Vagina (tissue), 2 donors: ENCODE measurements around the gene LILRB3. TPM values are rescaled to one million over a fixed set of nuclear protein-coding genes. Genes with fewer than 3 reads are reported as not detected.

Experiments used
- DNase-seq, 2 donors: peaks; one replicate each; pipeline ENCODE4 v3.0.0-alpha.2; 2017; ENCODE audit errors: extremely low spot score in 2 of 2
- H3K27ac ChIP-seq: fragments of 200-600 bp; sonication (generic); one replicate; pipeline ENCODE4 v1.5.1; 2019
- H3K27me3 ChIP-seq: fragments of 200-600 bp; sonication (generic); one replicate; pipeline ENCODE4 v1.5.1; 2019
- H3K36me3 ChIP-seq, 2 donors: fragments of 200-600 bp; sonication (generic); one replicate each; pipeline ENCODE4 v1.5.1; 2017 to 2019
- H3K4me1 ChIP-seq: fragments of 200-600 bp; sonication (generic); one replicate; pipeline ENCODE4 v1.5.1; 2019
- H3K4me3 ChIP-seq, 2 donors: fragments of 200-600 bp; sonication (generic); 1 replicate in 1 of 2; 2 replicates in 1 of 2; pipeline ENCODE4 v1.5.1; 2016 to 2019
- H3K9me3 ChIP-seq: fragments of 200-600 bp; sonication (generic); one replicate; pipeline ENCODE4 v1.5.1; 2019
- POLR2A ChIP-seq, 2 donors: fragments of 450-650 bp; IDR thresholded peaks; one replicate each; pipeline ENCODE4 v1.6.1; 2017; ENCODE audit warnings: antibody characterized with exemption in 2 of 2, mild to moderate bottlenecking in 2 of 2, moderate library complexity in 2 of 2
- POLR2AphosphoS5 ChIP-seq, 2 donors: sonication (generic); formaldehyde crosslinking; IDR thresholded peaks; one replicate each; pipeline ENCODE4 v1.9.0; 2017; ENCODE audit warnings: antibody characterized with exemption in 2 of 2, mild to moderate bottlenecking in 2 of 2, low read depth in 1 of 2; ENCODE audit not compliant: insufficient read depth in 1 of 2
- intact Hi-C: fragments of 100-400 bp; cut with DNase I; formaldehyde crosslinking; loops from one replicate; pipeline ENCODE4 v1.15.1; 2023
- total RNA-seq: library from RNA; depleted of rRNA; stranded (reverse); fragments of >200 nt; gene quantifications from one replicate; pipeline ENCODE4 v1.2.3, GENCODE V29; 2016
- TF ChIP-seq, protein P1 (sequence below), 3 experiments: fragments of 450-650 bp in 2 of 3; fragments of 200-600 bp in 1 of 3; sonication (generic) in 1 of 3; IDR thresholded peaks; one replicate each; pipeline ENCODE4 v1.5.1; 2017 to 2019; ENCODE audit warnings: antibody characterized with exemption in 3 of 3, mild to moderate bottlenecking in 2 of 3, moderate library complexity in 2 of 3

The LILRB3 gene
- total RNA-seq, 1 donor from 2014 or later, result 20.4 TPM

DNA sequence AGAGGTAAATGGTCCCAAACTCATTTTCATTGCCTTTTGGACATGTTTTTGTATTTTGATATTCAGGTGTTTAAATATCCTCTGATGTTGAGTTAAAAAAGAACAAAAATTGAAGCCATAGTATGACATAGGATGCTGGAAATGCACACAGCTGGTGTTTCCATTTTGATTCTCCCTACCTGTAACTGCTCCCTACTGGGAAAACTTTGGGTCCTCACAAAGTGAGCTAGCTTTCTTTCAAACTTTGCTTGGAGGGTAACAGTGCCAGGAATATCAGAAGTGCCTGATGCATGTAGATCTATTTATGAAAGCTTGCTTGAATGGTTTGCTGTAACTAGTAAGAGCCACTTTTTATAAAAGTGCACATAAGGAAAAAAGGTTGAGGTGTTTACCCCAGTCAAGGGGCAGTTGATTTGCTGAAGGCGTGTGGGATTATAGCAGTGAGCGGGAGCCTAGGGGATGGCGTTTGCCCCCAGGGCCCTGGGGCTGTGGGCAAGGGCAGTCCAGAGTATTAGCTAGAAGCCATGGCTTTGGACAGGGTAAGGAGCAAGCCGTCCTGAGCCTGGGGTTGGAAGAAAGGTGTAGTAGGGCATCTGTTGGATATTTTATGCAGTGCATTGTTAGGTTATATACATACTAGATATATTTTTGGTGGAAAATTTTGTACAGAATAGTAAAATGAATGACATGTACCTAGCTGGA lies 17.9 kb downstream of the LILRB3 start:
- no peaks in the 10 kb centered on the region for H3K27me3 ChIP-seq
- H3K4me1 ChIP-seq, result peaks cover 74% of the 10 kb centered on the region
- no peaks in the 10 kb centered on the region for H3K9me3 ChIP-seq
- intact Hi-C loops, result no loop called here
- peaks cover 0 to 68% of the 10 kb centered on the region in 2 donors for H3K36me3 ChIP-seq
- no peak for DNase-seq
- no peak overlapping the region for H3K27ac ChIP-seq
- TF ChIP-seq, protein P1, sequence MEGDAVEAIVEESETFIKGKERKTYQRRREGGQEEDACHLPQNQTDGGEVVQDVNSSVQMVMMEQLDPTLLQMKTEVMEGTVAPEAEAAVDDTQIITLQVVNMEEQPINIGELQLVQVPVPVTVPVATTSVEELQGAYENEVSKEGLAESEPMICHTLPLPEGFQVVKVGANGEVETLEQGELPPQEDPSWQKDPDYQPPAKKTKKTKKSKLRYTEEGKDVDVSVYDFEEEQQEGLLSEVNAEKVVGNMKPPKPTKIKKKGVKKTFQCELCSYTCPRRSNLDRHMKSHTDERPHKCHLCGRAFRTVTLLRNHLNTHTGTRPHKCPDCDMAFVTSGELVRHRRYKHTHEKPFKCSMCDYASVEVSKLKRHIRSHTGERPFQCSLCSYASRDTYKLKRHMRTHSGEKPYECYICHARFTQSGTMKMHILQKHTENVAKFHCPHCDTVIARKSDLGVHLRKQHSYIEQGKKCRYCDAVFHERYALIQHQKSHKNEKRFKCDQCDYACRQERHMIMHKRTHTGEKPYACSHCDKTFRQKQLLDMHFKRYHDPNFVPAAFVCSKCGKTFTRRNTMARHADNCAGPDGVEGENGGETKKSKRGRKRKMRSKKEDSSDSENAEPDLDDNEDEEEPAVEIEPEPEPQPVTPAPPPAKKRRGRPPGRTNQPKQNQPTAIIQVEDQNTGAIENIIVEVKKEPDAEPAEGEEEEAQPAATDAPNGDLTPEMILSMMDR (IDR thresholded peaks at IDR 0.05), result no peak
- TF ChIP-seq POLR2A (IDR thresholded peaks at IDR 0.05) (no peak), POLR2AphosphoS5 (IDR thresholded peaks at IDR 0.05; ENCODE audit: insufficient read depth in 1 of 2, low read depth in 1 of 2) (no peak)
- no peak overlapping the region for H3K4me3 ChIP-seq

DNA sequence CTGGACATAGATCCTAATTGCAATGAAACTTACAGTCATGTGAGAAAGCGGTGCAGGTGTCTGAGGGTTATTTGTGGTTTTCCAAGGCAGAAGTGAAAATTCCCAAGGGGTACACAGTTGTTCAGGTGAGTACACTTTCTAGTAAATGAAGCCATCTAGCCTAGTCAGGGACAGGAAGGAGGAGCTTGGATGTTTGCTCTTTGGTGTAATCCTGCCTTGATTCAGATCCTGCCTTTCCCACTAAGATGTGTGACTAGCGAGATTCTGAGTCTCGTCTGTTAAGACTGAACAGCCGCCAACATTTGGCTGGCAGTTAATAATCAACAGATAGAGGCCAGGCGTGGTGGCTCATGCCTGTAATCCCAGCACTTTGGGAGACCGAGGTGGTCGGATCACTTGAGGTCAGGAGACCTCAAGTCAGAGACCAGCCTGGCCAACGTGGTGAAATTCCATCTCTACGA lies 19.6 kb downstream of the LILRB3 start:
- no peaks in the 10 kb centered on the region for H3K9me3 ChIP-seq
- no peak overlapping the region for H3K27ac ChIP-seq
- no peak for TF ChIP-seq POLR2A (IDR thresholded peaks at IDR 0.05)
- no peaks in the 10 kb centered on the region for H3K27me3 ChIP-seq
- peaks cover 0 to 66% of the 10 kb centered on the region in 2 donors for H3K36me3 ChIP-seq
- H3K4me3 ChIP-seq, result no peak overlapping the region
- peaks cover 61% of the 10 kb centered on the region for H3K4me1 ChIP-seq
- intact Hi-C loops, result no loop called here
- no peak for DNase-seq

DNA sequence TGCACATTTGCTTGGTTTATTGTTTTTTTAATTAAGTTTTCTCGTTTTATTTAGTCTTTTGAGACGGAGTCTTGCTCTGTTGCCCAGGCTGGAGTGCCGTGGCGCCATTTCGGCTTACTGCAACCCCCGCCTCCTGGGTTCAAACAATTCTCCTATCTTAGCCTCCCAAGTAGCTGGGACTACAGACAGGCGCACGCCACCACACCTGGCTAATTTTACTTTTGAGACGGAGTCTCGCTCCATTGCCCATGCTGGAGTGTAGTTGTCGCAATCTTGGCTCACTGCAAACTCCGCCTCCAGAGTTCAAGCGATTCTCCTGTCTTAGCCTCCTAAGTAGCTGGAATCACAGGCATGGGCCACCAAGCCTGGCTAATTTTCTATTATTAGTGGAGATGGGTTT lies 20.8 kb downstream of the LILRB3 start:
- H3K36me3 ChIP-seq, result peaks cover 0 to 54% of the 10 kb centered on the region in 2 donors
- H3K4me1 ChIP-seq, result peaks cover 61% of the 10 kb centered on the region
- no peaks in the 10 kb centered on the region for H3K27me3 ChIP-seq
- DNase-seq, result no peak
- no peak overlapping the region for H3K27ac ChIP-seq
- H3K4me3 ChIP-seq, result peak overlapping the region; percentile 60 to 87
- TF ChIP-seq POLR2A (IDR thresholded peaks at IDR 0.05) (no peak), POLR2AphosphoS5 (IDR thresholded peaks at IDR 0.05; ENCODE audit: insufficient read depth in 1 of 2, low read depth in 1 of 2) (no peak)
- TF ChIP-seq, protein P1 (IDR thresholded peaks at IDR 0.05), result no peak
- intact Hi-C loops, result no loop called here
- H3K9me3 ChIP-seq, result no peaks in the 10 kb centered on the region

DNA sequence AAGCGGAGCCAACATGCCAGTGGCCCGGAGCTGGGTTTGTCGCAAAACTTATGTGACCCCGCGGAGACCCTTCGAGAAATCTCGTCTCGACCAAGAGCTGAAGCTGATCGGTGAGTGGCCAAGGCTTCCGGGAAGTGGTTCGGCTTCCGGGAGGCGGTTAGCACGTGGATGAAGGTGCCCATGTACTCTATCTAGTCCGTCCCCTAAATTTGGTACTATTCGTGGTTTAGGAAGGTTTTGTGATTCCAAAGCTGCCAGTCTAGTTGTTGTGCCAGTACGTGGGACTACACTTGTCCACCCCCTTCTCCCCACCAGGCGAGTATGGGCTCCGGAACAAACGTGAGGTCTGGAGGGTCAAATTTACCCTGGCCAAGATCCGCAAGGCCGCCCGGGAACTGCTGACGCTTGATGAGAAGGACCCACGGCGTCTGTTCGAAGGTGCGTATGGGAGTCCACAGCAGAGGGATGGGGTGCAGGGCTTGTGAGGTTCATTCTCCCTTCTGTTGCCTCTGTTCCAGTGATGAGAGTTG lies 21.6 kb downstream of the LILRB3 start:
- TF ChIP-seq POLR2A (IDR thresholded peaks at IDR 0.05) (no peak), POLR2AphosphoS5 (IDR thresholded peaks at IDR 0.05; ENCODE audit: insufficient read depth in 1 of 2, low read depth in 1 of 2) (no peak)
- TF ChIP-seq, protein P1 (IDR thresholded peaks at IDR 0.05), result no peak
- Histone ChIP-seq H3K9me3 (no peaks in the 10 kb centered on the region), H3K27me3 (no peaks in the 10 kb centered on the region), H3K4me3 (peak overlapping the region; percentile 60 to 87), H3K36me3 (peaks cover 0 to 47% of the 10 kb centered on the region in 2 donors), H3K27ac (peak overlapping the region; percentile 91), H3K4me1 (peaks cover 54% of the 10 kb centered on the region)
- intact Hi-C loops, result no loop called here
- no peak for DNase-seq

DNA sequence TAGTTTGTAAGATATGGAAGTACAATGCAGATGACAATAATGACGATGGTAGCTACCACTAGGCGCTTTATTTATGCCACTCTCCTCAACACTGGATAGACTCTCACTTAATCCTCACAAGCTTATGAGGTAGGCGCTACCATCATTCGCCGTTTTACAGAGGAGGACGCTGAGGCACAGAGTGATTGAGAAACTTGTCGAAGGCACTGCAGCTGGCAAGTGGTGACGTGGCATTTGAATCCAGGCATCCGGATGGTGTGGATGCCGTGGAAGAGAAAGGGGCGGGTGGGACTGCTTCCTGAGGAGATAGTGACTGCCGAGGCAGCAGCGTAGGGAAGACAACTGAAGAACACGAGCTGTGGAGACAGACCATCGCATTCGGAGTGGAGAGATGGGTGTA lies 23.4 kb downstream of the LILRB3 start:
- Histone ChIP-seq H3K36me3 (peaks cover 0 to 35% of the 10 kb centered on the region in 2 donors), H3K9me3 (no peaks in the 10 kb centered on the region), H3K27me3 (no peaks in the 10 kb centered on the region), H3K4me3 (no peak overlapping the region), H3K27ac (no peak overlapping the region), H3K4me1 (peaks cover 39% of the 10 kb centered on the region)
- intact Hi-C loops, result no loop called here
- TF ChIP-seq POLR2A (IDR thresholded peaks at IDR 0.05) (no peak), POLR2AphosphoS5 (IDR thresholded peaks at IDR 0.05; ENCODE audit: insufficient read depth in 1 of 2, low read depth in 1 of 2) (no peak)
- TF ChIP-seq, protein P1 (IDR thresholded peaks at IDR 0.05), result no peak
- no peak for DNase-seq
